Measurements from ENCODE around the gene CCNB2.
"Not testable (repeated sequence)": the region's sequence is repeated elsewhere in the genome, so short reads cannot be mapped to it uniquely, and the experiment has no call there.

Gene CCNB2

GRCh38 chr15:59104912-59105732, at the start of gene CCNB2:
Gene CCNB2, plus strand, starts transcription at chr15:59105146. Its CDS starts 123 bp downstream, at chr15:59105269.
- DNase-seq (ENCODE audit: low read depth in 2 of 2) = peak; percentile 66 to 76

- DNase-seq (ENCODE audit: low read depth in 2 of 2) = no peak
These were observed 45.8 kb upstream of the CCNB2 start for GRCh38 chr15:59059076-59059597.

GRCh38 chr15:59060348-59060747, 44.6 kb upstream of the CCNB2 start:
- DNase-seq (ENCODE audit: low read depth in 2 of 2) = no peak

DNA sequence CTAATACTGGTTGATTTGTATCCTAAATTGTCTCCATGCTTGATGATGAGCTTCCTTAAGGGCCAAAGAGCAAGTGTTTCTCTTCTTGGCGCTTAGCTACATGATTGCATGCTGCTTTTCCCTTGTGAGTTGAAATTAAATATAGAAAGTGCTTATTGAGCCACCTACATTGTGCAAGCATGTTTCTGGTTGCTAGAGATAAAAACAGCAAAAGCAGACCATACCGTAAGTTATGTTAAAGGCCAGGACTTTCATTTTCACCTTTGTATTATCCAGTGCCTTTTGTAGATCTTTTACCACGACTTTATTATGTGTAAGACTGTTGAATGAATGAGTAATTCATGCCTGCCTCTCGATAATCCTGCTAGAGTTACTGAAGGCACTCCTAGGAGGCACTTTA, 41.9 kb upstream of the CCNB2 start:
- no peak for DNase-seq (ENCODE audit: low read depth in 2 of 2)

DNA sequence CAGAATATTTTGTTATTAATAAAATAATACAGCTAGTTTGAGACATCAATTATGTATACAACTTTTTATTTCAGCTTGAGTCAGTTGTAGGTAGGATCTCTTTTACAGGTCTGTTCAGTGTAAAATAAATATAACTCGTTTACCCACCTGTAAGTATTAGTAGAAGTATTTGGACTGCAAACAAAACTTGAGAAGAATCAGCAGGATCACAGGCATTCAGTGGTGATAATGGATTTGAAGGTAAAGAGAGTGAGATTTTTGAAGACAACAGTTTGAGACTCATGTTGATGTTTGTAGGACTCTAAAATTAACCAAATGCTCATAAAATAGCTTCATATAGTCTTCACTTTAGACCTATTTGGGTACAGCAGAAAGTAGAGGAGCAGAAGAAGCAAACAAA, 35.5 kb upstream of the CCNB2 start:
- no peak for DNase-seq (ENCODE audit: low read depth in 2 of 2)

DNA sequence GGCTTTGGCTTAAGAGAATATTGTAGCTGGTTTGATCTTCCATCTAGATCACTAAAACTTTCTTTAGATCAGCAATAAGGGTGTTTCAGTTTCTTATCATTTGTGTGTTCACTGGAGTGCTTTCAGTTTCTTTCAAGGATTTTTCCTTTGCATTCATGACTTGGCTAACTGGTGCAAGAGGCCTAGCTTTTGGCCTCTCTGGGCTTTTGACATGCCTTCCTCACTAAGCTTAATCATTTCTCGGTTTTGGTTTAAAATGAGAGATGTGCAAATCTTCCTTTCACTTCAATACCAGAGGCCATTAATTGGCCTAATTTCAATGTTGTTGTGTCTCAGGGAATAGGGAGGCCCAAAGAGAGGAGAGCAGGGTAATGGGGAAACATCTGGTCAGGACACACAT, 30.3 kb upstream of the CCNB2 start:
- DNase-seq (ENCODE audit: low read depth in 2 of 2) = no peak

DNA sequence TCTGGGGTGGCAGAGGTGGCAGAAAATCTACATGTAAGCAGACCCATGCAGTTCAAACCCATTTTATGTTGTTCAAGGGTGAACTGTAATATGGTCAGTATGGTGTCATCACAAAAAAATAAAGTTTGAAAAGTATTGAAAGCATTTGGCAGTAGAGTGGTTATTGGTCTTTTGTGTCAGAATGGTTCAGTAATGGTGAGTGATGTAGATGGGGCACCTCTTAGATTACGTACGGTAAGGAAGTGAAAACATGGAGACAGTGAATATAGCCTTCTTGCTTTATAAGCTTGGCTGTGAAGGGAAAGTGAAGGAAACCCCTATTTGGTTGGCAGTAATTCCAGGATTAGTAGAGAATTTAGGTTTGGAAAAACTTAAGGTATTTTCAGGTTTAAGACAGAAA, 17.2 kb upstream of the CCNB2 start:
- DNase-seq (ENCODE audit: low read depth in 2 of 2) = no peak

DNA sequence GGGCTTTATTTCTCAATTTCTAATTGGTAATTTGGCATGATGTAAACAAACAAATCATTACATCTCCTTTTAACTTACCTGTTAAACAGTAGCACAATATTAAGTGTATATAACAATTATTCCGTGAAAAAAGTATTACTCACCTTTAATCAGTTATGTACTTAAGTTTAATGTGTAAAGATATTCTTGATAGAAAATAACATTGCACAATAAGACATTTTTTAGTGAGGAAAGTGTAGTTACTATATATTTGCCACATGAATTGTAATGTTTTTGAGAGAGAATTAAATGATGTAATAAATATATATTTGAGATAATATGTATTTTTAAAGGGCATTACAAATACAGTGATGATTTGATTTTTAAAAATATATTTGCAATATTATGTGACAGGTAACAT, 10.9 kb upstream of the CCNB2 start:
- DNase-seq (ENCODE audit: low read depth in 2 of 2) = no peak

DNA sequence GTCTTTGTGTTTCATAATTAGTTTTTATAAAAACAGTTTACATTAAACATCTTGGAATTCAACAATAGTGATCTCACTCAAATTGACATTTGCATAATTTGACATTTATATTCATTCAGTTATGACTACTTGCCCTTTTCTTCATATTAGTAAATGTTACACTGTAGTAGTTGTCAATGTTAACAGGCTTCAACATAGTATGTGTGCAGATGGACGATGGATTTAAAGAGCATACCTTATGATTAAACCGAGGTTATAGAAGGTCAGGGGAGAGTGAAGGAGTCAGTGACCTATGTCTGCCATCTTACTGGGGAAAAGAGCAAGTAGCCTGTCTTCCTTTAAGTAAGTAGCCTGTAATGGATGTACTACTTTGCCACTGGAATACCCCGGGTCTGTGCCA, 8.5 kb upstream of the CCNB2 start:
- no peak for DNase-seq (ENCODE audit: low read depth in 2 of 2)

GRCh38 chr15:59099162-59099685, 5.7 kb upstream of the CCNB2 start:
- DNase-seq (ENCODE audit: low read depth in 2 of 2) = no peak

- DNase-seq (ENCODE audit: low read depth in 2 of 2) = peak in 1 of 2 donors; percentile 6
These were observed 389 bp upstream of the CCNB2 start for GRCh38 chr15:59104602-59104911.

GRCh38 chr15:59105854-59106253, 908 bp downstream of the CCNB2 start:
- no peak for DNase-seq (ENCODE audit: low read depth in 2 of 2)

DNA sequence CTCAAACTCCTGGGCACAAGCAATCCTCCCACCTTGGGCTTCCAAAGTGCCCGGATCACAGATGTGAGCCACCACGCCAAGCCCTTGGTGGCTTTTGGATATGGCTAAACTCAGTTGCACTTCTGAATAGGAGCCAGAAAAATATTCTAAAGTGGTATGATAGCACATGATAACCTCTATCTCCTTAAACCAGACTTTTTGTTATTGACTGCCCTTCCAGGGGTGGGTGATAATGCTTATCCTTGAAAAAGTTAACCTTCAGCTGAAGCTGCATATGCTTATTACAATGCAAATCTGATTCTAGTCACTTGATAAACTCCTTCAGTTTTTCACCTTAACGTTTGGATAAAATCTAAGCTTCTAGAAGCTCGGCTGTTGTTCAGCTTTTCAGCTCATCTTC, 6.3 kb downstream of the CCNB2 start:
- no peak for DNase-seq (ENCODE audit: low read depth in 2 of 2)

- DNase-seq (ENCODE audit: low read depth in 2 of 2) = no peak
These were observed 10.1 kb downstream of the CCNB2 start for GRCh38 chr15:59115047-59115446.

- no peak for DNase-seq (ENCODE audit: low read depth in 2 of 2)
These were observed 11.2 kb downstream of the CCNB2 start for GRCh38 chr15:59116141-59116540.

DNA sequence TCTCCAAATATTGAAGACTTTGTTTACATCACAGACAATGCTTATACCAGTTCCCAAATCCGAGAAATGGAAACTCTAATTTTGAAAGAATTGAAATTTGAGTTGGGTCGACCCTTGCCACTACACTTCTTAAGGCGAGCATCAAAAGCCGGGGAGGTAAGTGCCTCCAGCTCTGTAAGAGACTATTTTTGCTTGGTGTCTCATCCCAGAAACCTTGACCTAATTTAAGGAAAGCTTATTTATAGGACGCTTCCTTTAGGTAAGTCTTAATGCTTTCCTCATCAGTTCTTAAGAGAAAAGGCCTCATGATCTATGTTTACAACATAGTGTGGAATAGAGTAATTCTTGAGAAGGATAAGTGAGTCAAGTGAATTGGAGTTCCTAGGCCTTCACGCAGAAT, 11.8 kb downstream of the CCNB2 start:
- no peak for DNase-seq (ENCODE audit: low read depth in 2 of 2)

DNA sequence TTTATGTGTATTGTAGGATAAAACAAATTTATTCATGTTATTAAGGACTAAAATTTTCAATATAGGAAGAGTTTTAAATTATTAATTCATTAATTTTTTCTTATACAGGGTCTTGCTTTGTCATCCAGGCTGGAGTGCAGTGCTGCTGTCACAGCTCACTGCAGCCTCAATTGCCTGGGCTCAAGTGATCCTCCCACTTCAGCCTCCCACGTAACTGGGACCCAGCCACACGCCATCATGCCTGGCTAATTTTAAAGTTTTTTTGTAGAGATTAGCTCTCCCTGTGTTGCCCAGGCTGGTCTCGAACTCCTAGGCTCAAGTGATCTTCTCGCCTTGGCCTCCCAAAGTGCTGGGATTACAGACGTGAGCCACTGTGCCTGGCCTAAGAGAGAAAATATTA, 14.7 kb downstream of the CCNB2 start:
- no peak for DNase-seq (ENCODE audit: low read depth in 2 of 2)

DNA sequence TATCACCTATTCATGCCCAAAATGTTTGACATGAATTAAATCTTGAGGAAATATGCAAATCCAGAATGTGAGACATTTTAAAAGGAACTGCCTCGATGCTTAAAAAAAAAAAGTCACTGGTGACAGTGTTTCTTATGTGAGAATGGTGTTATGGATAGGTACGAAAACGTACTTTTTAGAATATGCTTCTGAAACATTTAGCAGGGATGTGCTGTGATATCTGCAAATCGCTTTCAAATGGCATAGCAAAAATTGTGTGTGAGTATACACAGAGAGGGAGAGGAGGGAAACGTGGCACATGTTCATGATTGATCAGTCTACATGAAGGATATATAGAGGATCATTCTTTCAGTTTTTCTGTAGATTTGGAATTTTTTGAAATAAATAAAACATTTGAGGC, 16.0 kb downstream of the CCNB2 start:
- DNase-seq (ENCODE audit: low read depth in 2 of 2) = no peak

- DNase-seq (ENCODE audit: low read depth in 2 of 2) = no peak
These were observed 19.3 kb downstream of the CCNB2 start for GRCh38 chr15:59124261-59124660.

GRCh38 chr15:59125683-59126082, 20.7 kb downstream of the CCNB2 start:
- DNase-seq (ENCODE audit: low read depth in 2 of 2) = not testable (repeated sequence)

GRCh38 chr15:59127255-59127654, 22.3 kb downstream of the CCNB2 start:
- not testable (repeated sequence) for DNase-seq (ENCODE audit: low read depth in 2 of 2)

DNA sequence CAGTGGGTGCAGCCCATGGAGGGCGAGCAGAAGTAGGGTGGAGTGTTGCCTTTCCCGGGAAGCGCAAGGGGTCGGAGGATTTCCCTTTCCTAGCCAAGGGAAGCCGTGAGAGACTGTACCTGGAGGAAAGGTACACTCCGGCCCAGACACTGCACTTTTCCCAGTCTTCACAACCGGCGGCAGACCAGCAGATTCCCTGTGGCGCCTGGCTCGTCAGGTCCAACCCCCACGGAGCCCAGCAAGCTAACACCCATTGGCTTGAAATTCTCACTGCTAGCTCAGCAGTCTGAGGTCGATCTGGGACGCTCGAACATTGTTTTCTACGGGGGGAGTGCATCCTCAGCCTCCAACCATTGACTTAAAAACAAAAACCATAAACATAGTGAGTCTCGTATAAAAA, 26.5 kb downstream of the CCNB2 start:
- DNase-seq (ENCODE audit: low read depth in 2 of 2) = no peak

GRCh38 chr15:59131969-59132562, 27.1 kb downstream of the CCNB2 start:
- no peak for DNase-seq (ENCODE audit: low read depth in 2 of 2)
